RWPE1 (cell line): ENCODE measurements around the gene PHC2.

ENCODE experiments used
- CTCF ChIA-PET: fragments of 350-600 bp; sonication (Branson Sonifier 250); formaldehyde crosslinking; extraction: SDS; loops from one replicate; lab custom pipeline; 2021; lab: Yijun Ruan, JAX
- POLR2A ChIA-PET: fragments of 400-600 bp; formaldehyde crosslinking; extraction: SDS; loops from one replicate; lab custom pipeline; 2020; ENCODE audit warnings: antibody characterized with exemption; ENCODE audit not compliant: low non-redundant PET; lab: Yijun Ruan, JAX
- DNase-seq: peaks from one replicate; pipeline ENCODE4 v3.0.0; 2012; ENCODE audit warnings: low spot score
- H3K27ac ChIP-seq: fragments of 450-650 bp; 2 replicates; pipeline ENCODE4 v1.5.1; 2017
- CTCF ChIP-seq: fragments of 450-650 bp; conservative IDR thresholded peaks from 2 replicates; pipeline ENCODE4 v1.5.1; 2017; ENCODE audit warnings: low read depth, mild to moderate bottlenecking

PHC2 gene

DNA sequence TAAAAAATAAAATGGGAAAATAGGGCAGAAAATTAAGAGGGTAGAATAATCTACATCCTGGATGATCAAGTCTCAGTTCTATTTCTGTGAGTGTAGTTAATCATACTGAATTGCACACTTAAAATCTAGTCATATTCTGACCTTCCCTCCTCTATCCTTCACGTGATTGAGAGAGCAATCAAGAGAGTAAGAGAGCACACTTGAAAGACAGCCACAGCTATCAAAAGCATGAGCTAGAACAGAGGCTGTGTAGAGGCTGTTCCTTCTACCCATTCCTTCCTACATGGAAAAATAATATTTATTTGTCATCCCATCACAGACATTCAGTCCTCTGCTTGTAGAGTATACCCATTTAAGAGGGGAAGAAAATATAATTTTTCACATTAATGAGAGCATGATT is 52.4 kb downstream of the PHC2 start:
- no peak overlapping the region for H3K27ac ChIP-seq
- ChIA-PET POLR2A (no interaction called here), CTCF (no interaction called here)
- no peak for DNase-seq
- TF ChIP-seq CTCF: no peak

GRCh38 chr1:33377756-33378155 is 53.1 kb downstream of the PHC2 start:
- H3K27ac ChIP-seq: no peak overlapping the region
- no peak for DNase-seq
- POLR2A ChIA-PET: no interaction called here
- CTCF ChIA-PET: no interaction called here
- TF ChIP-seq CTCF: no peak

- no peak for DNase-seq
- POLR2A ChIA-PET: no interaction called here
Measured at GRCh38 chr1:33377013-33377412, 53.9 kb downstream of the PHC2 start.

GRCh38 chr1:33375316-33375715 is 55.6 kb downstream of the PHC2 start:
- TF ChIP-seq CTCF: no peak
- ChIA-PET POLR2A (no interaction called here), CTCF (no interaction called here)
- no peak for DNase-seq
- no peak overlapping the region for H3K27ac ChIP-seq

More at GRCh38 chr1:33377013-33377412, 53.9 kb downstream of the PHC2 start:
- CTCF ChIA-PET: no interaction called here
- TF ChIP-seq CTCF: no peak
- H3K27ac ChIP-seq: no peak overlapping the region

DNA sequence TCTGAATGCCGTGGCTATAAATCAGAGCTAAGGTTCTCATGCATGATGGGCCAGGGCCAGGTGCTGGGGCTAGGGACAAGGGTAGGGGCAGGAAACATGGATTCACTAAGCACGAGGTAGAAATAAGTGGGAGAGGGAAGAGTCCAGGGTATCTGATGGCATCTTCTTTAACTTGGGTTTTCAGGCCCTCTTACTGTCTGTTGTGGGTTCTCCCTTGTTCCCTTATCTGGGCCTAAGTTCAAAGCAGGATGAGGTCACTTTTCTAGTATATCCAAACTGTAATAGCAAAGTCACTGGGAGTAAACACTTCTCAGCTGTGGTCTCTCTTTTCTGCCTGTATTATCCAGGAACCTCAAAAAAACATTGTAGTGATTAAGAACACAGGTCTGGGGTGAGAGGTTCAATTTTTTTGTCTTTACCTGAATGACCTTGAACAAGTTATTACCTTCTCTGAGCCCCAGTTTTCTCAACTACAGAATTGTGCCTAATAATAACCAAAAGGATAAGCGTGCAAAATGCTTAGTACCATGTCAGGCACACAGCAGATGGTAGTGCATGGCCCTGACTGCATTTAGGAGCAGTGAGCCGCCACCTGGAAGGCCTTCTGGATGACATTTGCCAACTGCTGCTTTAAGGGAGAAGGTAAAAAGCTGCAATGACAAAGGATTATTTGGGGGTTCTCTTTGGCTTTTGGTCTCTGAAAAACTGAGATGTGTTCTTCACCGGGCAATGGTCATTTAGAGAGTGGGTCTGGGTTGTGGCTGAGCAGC is 56.4 kb downstream of the PHC2 start:
- POLR2A ChIA-PET: no interaction called here

DNA sequence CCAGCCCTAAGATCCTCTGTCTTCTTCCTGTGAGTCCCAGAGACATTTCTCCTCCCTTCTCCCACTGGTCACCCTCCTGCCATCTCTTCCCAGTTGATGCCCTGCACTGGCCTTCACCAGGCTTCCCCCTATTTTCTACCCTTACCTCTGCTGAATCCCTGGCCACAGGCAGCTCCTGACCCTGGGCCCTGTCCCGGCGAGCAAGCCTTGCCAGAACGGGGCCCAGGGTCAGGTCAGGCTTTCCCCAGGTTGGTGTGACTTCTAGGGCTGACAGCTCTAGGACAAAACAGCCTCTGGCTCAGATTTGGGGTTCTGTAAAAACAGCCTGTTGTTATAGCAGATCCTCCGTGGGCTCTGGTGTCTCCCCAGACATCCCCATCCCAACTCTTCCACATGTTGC is 57.3 kb downstream of the PHC2 start:
- CTCF ChIA-PET: interaction anchor here (0.7 to 1.0 kb wide), 2 partner anchors 97 to 1747 kb away, joined by 3 read pairs; no protein-coding TSS in a partner anchor
- TF ChIP-seq CTCF: no peak
- no peak for DNase-seq
- H3K27ac ChIP-seq: no peak overlapping the region
- POLR2A ChIA-PET: no interaction called here

More for the DNA sequence above, 56.4 kb downstream of the PHC2 start:
- CTCF ChIA-PET: no interaction called here
- no peak for DNase-seq
- TF ChIP-seq CTCF: no peak
- H3K27ac ChIP-seq: no peak overlapping the region
